Neural progenitor cell (in vitro differentiated cells): ENCODE results near the gene MTHFSD. TPM values are rescaled to one million over a fixed set of nuclear protein-coding genes. Genes with fewer than 3 reads are reported as not detected.

Experiments
- DNase-seq: peaks from one replicate; pipeline ENCODE4 v3.0.0-alpha.2; 2016; ENCODE audit warnings: low spot score
- H2AFZ ChIP-seq: fragments of 200-600 bp; sonication (generic); replicated peaks from 2 replicates; pipeline ENCODE4 v1.6.1; 2016; ENCODE audit warnings: antibody characterized with exemption
- H3F3A ChIP-seq: fragments of 200-600 bp; sonication (generic); 2 replicates; pipeline ENCODE4 v1.6.1; 2016; ENCODE audit warnings: antibody characterized with exemption, low read depth
- H3K27ac ChIP-seq: fragments of 200-600 bp; sonication (generic); 2 replicates; pipeline ENCODE4 v1.5.1; 2016; ENCODE audit warnings: mild to moderate bottlenecking
- H3K27me3 ChIP-seq: fragments of 200-600 bp; sonication (generic); 2 replicates; pipeline ENCODE4 v1.6.1; 2016; ENCODE audit warnings: mild to moderate bottlenecking, moderate library complexity
- H3K36me3 ChIP-seq: fragments of 200-600 bp; sonication (generic); 2 replicates; pipeline ENCODE4 v1.5.1; 2016
- H3K4me1 ChIP-seq: fragments of 200-600 bp; sonication (generic); 2 replicates; pipeline ENCODE4 v1.6.1; 2016; ENCODE audit warnings: mixed run types
- H3K4me2 ChIP-seq: fragments of 200-600 bp; sonication (generic); 2 replicates; pipeline ENCODE4 v1.6.1; 2016
- H3K4me3 ChIP-seq: fragments of 200-600 bp; sonication (generic); 2 replicates; pipeline ENCODE4 v1.5.1; 2016
- H3K79me2 ChIP-seq: fragments of 200-600 bp; sonication (generic); 2 replicates; pipeline ENCODE4 v1.6.1; 2016; ENCODE audit warnings: low read depth
- H3K9ac ChIP-seq: fragments of 200-600 bp; sonication (generic); 2 replicates; pipeline ENCODE4 v1.6.1; 2016
- H3K9me3 ChIP-seq: fragments of 200-600 bp; sonication (generic); 2 replicates; pipeline ENCODE4 v1.5.1; 2016; ENCODE audit warnings: low read depth
- H4K20me1 ChIP-seq: fragments of 200-600 bp; sonication (generic); 2 replicates; pipeline ENCODE4 v1.6.1; 2016; ENCODE audit warnings: low read depth
- H3K27ac Mint-ChIP-seq: 3 replicates; pipeline ENCODE4 v1.8.0; 2021; ENCODE audit warnings: mixed read lengths
- H3K27me3 Mint-ChIP-seq: 2 replicates; pipeline ENCODE4 v1.8.0; 2022; ENCODE audit warnings: low read depth, mild to moderate bottlenecking, inconsistent platforms, moderate library complexity, mixed read lengths; ENCODE audit not compliant: insufficient read depth
- H3K36me3 Mint-ChIP-seq: 3 replicates; pipeline ENCODE4 v1.8.0; 2021; ENCODE audit warnings: mixed read lengths
- H3K4me1 Mint-ChIP-seq: 3 replicates; pipeline ENCODE4 v1.8.0; 2021; ENCODE audit warnings: mixed read lengths
- H3K4me3 Mint-ChIP-seq: 3 replicates; pipeline ENCODE4 v1.8.0; 2021; ENCODE audit warnings: mild to moderate bottlenecking, moderate library complexity, mixed read lengths
- H3K9me3 Mint-ChIP-seq: 3 replicates; pipeline ENCODE4 v1.8.0; 2020; ENCODE audit warnings: mixed read lengths
- EZH2 ChIP-seq: fragments of 200-600 bp; sonication (generic); IDR thresholded peaks from 2 replicates; pipeline ENCODE4 v1.6.1; 2017; ENCODE audit warnings: antibody characterized with exemption, mild to moderate bottlenecking, moderate library complexity
- EZH2phosphoT487 ChIP-seq: fragments of 200-600 bp; sonication (generic); IDR thresholded peaks from 2 replicates; pipeline ENCODE4 v1.6.1; 2017; ENCODE audit warnings: antibody characterized with exemption
- total RNA-seq: library from RNA; depleted of rRNA; stranded (reverse); fragments of >200 nt; gene quantifications from 2 replicates; pipeline ENCODE4 v1.2.3, GENCODE V29; 2015; ENCODE audit warnings: low replicate concordance
- TF ChIP-seq, protein P1 (sequence below): fragments of 200-600 bp; sonication (generic); IDR thresholded peaks from 2 replicates; pipeline ENCODE4 v1.5.1; 2017; ENCODE audit warnings: antibody characterized with exemption, mild to moderate bottlenecking

The MTHFSD gene
- total RNA-seq, 1 donor from 2014 or later: 17.4 TPM

- Histone ChIP-seq H4K20me1 (peaks cover 100% of the 10 kb centered on the region), H3F3A (peaks cover 33% of the 10 kb centered on the region), H3K9me3 (no peaks in the 10 kb centered on the region), H3K9ac (no peak overlapping the region), H3K36me3 (no peaks in the 10 kb centered on the region), H3K4me2 (peak overlapping the region; percentile 57), H3K4me3 (no peak overlapping the region), H3K27ac (no peak overlapping the region), H3K4me1 (peaks cover 35% of the 10 kb centered on the region), H3K79me2 (no peaks in the 10 kb centered on the region), H2AFZ (no peak overlapping the region), H3K27me3 (peaks cover 100% of the 10 kb centered on the region)
- peak; percentile 56 for DNase-seq
- Mint-ChIP-seq H3K9me3 (no peaks in the 10 kb centered on the region), H3K27ac (no peak overlapping the region), H3K4me1 (peaks cover 25% of the 10 kb centered on the region), H3K27me3 (peaks cover 92% of the 10 kb centered on the region), H3K36me3 (no peaks in the 10 kb centered on the region), H3K4me3 (no peak overlapping the region)
- TF ChIP-seq EZH2phosphoT487 (peak; percentile 93), EZH2 (peak; percentile 99)
- TF ChIP-seq, protein P1, sequence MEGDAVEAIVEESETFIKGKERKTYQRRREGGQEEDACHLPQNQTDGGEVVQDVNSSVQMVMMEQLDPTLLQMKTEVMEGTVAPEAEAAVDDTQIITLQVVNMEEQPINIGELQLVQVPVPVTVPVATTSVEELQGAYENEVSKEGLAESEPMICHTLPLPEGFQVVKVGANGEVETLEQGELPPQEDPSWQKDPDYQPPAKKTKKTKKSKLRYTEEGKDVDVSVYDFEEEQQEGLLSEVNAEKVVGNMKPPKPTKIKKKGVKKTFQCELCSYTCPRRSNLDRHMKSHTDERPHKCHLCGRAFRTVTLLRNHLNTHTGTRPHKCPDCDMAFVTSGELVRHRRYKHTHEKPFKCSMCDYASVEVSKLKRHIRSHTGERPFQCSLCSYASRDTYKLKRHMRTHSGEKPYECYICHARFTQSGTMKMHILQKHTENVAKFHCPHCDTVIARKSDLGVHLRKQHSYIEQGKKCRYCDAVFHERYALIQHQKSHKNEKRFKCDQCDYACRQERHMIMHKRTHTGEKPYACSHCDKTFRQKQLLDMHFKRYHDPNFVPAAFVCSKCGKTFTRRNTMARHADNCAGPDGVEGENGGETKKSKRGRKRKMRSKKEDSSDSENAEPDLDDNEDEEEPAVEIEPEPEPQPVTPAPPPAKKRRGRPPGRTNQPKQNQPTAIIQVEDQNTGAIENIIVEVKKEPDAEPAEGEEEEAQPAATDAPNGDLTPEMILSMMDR: no peak
These were observed 56.2 kb downstream of the MTHFSD start for GRCh38 chr16:86498671-86499439.

DNA sequence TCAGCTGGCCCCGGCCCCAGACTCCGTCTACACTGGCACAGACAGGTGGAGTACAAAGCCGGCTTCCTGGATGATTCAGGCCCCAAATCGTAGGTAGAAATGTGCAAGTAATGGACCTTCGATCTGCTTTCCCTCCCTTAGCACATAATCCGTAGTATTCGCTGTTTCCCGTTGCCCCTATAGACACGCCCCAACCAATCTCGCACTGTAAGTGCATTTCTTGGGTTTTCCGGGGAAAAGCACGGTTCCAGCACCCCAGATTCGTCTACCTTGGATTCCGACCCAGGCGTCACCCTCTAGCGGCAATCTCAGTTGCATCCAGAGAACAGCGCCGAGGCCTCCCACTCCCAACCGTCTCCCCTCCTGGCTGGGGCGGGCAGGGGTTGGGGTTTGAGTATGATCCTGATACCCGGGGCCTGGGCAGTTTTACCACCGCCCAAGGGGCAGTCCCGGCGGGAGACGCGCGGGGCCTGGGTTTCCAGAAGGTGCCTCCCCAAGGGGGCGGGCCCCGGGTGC lies 56.8 kb downstream of the MTHFSD start:
- Histone ChIP-seq H3K9ac (no peak overlapping the region), H3K27me3 (peaks cover 100% of the 10 kb centered on the region), H2AFZ (no peak overlapping the region), H3K27ac (no peak overlapping the region), H3K9me3 (no peaks in the 10 kb centered on the region), H3K79me2 (no peaks in the 10 kb centered on the region), H3F3A (peaks cover 34% of the 10 kb centered on the region), H4K20me1 (peaks cover 100% of the 10 kb centered on the region), H3K36me3 (no peaks in the 10 kb centered on the region), H3K4me3 (no peak overlapping the region), H3K4me2 (peak overlapping the region; percentile 64), H3K4me1 (peaks cover 37% of the 10 kb centered on the region)
- Mint-ChIP-seq H3K4me1 (peaks cover 27% of the 10 kb centered on the region), H3K9me3 (no peaks in the 10 kb centered on the region), H3K36me3 (no peaks in the 10 kb centered on the region), H3K27ac (no peak overlapping the region), H3K27me3 (peaks cover 92% of the 10 kb centered on the region), H3K4me3 (peak overlapping the region; percentile 60)
- peak; percentile 95 for TF ChIP-seq EZH2
- TF ChIP-seq EZH2phosphoT487: peak; percentile 76
- TF ChIP-seq, protein P1: peak; percentile 24
- peak; percentile 63 for DNase-seq

DNA sequence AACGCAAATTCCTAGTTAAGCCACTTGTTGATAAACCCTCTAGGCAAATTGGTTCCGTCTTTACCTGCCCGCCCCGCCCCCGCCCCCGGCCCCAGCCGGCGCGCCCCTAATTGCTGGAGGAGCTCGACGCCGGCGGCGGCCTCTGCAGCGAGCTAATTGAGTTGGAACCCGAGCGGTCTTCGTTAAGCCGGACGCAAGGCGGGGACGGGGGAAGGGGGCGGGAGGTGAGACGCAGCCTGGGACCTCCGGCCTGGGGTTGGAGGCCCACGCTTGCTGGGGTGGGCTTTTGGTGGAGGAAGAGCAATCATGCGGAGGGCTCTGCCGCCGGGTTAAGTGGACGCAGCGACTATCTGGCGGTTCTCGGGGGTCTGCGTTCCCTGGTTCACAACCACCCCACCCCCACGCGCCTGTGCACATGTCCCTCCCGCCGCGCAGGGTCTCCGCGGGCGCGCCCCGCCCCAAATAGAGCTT lies 57.4 kb downstream of the MTHFSD start:
- H3K79me2 ChIP-seq: no peaks in the 10 kb centered on the region
- Mint-ChIP-seq H3K27me3 (peaks cover 92% of the 10 kb centered on the region), H3K4me3 (no peak overlapping the region), H3K9me3 (no peaks in the 10 kb centered on the region), H3K36me3 (no peaks in the 10 kb centered on the region), H3K4me1 (peaks cover 27% of the 10 kb centered on the region), H3K27ac (no peak overlapping the region)
- TF ChIP-seq, protein P1: no peak
- TF ChIP-seq EZH2phosphoT487 (no peak), EZH2 (no peak)
- H3K9ac ChIP-seq: no peak overlapping the region
- peak overlapping the region; percentile 27 for H3K4me3 ChIP-seq
- H3K27me3 ChIP-seq: peaks cover 100% of the 10 kb centered on the region
- DNase-seq: peak; percentile 92
- peaks cover 37% of the 10 kb centered on the region for H3K4me1 ChIP-seq
- H3K27ac ChIP-seq: no peak overlapping the region
- H3F3A ChIP-seq: peaks cover 34% of the 10 kb centered on the region
- no peaks in the 10 kb centered on the region for H3K9me3 ChIP-seq
- H3K4me2 ChIP-seq: peak overlapping the region; percentile 64
- H3K36me3 ChIP-seq: no peaks in the 10 kb centered on the region
- H2AFZ ChIP-seq: no peak overlapping the region
- H4K20me1 ChIP-seq: peaks cover 100% of the 10 kb centered on the region
